Upper lobe of right lung (tissue), 1 donor: Measurements from ENCODE around the gene GJA4. TPM values are rescaled to one million over a fixed set of nuclear protein-coding genes. Genes with fewer than 3 reads are reported as not detected.
A peak's percentile ranks its signal among the peaks of the same experiment; 100 is the strongest.

ENCODE experiments used
- ATAC-seq: fragments of 200-7000 bp; cut with Tn5 transposase; one replicate; pipeline ENCODE4 v1.9.1; 2020; ENCODE audit warnings: mild to moderate bottlenecking, moderate library complexity
- DNase-seq: peaks from one replicate; pipeline ENCODE4 v3.0.0-alpha.2; 2020
- H3K27ac ChIP-seq: fragments of 200-600 bp; one replicate; pipeline ENCODE4 v1.8.0; 2022
- H3K27me3 ChIP-seq: fragments of 200-600 bp; one replicate; pipeline ENCODE4 v1.8.0; 2022; ENCODE audit warnings: mild to moderate bottlenecking
- H3K36me3 ChIP-seq: fragments of 200-600 bp; one replicate; pipeline ENCODE4 v1.8.0; 2022
- H3K4me1 ChIP-seq: fragments of 200-600 bp; one replicate; pipeline ENCODE4 v1.8.0; 2022
- H3K4me3 ChIP-seq: fragments of 200-600 bp; one replicate; pipeline ENCODE4 v1.8.0; 2022; ENCODE audit warnings: mild to moderate bottlenecking
- H3K9me3 ChIP-seq: fragments of 200-600 bp; one replicate; pipeline ENCODE4 v1.8.0; 2022
- intact Hi-C: fragments of 100-400 bp; cut with DNase I; formaldehyde crosslinking; loops from one replicate; pipeline ENCODE4 v1.11.0; 2022
- total RNA-seq: library from RNA; stranded (reverse); fragmentation: NEBNext Ultra II Directional; extraction: Animal tissue kit (Norgen Biotek cat#: 25700); gene quantifications from one replicate; pipeline ENCODE4 v1.2.1, GENCODE V29; 2021
- TF ChIP-seq, protein P1 (sequence below): fragments of 200-600 bp; IDR thresholded peaks from one replicate; pipeline ENCODE4 v1.8.0; 2022; ENCODE audit warnings: antibody characterized with exemption
- donor health status: DM: no; HTN: yes; CAD: no; lungs with severe emphysema.

GJA4 gene
- total RNA-seq, 1 donor from 2014 or later, result 20.0 TPM

DNA sequence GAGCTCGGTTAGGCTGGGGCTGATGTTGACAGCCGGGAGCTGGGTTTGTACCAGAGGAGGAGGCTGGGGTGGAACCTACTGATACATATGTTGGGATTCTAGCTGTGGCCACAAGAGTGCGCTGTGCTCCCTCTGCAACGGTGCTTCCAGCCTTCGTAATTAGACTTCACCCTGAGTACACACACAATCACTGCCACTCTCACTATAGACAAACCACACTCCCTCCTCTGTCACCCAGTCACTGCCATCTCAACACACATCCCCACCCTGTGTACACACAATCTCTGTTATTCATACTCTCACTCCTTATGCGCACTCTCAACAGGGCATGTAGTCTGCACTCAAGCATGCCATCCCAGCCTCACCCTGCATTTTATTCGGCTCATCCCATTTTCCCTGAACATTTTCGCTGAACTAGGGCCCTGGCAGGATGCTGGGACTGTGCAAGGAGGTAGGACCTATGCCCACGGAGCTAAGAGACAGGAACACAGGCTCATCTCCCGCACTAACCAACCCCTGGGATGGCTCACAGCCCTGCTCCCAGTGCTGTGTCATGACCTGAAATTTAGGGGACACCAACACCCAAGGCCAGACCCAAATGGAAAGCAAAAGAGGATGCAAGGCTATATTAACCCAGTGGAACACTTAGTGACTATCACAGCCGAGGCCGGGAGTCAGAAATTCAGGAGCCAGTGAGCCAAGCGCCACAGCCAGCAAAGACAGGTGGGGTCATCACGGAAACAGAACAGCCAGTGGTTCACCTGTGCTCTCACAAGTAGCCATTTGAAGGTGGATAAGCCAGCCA, 6.1 kb upstream of the GJA4 start:
- intact Hi-C loops, result no loop called here
- ATAC-seq, result peak; percentile 89
- Histone ChIP-seq H3K4me1 (peaks cover 9% of the 10 kb centered on the region), H3K36me3 (no peaks in the 10 kb centered on the region), H3K4me3 (no peak overlapping the region), H3K27ac (no peak overlapping the region), H3K9me3 (no peaks in the 10 kb centered on the region), H3K27me3 (peaks cover 9% of the 10 kb centered on the region)
- TF ChIP-seq, protein P1, sequence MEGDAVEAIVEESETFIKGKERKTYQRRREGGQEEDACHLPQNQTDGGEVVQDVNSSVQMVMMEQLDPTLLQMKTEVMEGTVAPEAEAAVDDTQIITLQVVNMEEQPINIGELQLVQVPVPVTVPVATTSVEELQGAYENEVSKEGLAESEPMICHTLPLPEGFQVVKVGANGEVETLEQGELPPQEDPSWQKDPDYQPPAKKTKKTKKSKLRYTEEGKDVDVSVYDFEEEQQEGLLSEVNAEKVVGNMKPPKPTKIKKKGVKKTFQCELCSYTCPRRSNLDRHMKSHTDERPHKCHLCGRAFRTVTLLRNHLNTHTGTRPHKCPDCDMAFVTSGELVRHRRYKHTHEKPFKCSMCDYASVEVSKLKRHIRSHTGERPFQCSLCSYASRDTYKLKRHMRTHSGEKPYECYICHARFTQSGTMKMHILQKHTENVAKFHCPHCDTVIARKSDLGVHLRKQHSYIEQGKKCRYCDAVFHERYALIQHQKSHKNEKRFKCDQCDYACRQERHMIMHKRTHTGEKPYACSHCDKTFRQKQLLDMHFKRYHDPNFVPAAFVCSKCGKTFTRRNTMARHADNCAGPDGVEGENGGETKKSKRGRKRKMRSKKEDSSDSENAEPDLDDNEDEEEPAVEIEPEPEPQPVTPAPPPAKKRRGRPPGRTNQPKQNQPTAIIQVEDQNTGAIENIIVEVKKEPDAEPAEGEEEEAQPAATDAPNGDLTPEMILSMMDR, result peak; percentile 82
- DNase-seq, result no peak

DNA sequence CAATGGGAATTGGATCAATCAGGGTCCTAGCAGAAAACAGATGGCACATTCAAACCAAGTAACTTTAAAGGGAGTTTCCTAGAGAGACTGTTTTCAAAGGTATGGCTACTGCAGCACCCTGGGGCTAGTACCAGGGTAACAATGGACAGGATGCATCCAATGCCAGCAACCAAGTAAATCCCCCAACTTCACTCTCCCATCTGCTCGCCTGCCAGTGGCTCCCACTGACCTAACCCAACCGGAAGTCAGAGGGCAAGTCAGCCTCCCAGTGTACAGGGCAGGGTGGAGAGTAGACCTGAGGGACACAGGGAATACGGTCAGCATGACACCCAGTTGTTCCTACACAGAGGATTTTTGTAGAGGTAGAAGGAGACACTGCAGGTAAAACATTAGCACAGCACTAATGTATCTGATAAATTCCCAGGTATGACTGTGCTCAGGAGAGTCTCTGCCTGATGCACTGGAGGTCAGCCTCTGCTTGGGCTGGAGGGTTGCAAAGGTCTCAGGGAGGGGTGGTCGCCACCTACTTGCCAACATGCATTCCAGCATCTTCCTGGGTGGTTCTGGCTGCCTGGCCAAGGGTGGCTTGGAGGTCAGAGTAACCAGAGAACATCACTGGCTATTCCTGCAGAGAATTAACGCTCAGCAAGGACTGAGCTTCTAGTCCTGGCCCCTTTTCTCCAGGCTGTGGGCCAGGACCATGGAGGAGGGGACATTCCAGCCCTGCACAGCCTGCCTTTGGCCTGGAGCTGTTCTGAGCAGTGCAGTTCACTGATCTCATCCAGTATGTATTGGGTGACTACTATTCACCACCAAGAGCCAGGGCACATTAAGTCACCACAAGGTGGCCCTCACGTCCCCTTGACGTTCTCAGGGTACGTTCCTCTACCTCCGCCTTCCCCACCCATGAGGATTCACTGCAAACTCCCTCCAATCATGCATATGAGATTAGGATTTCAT, 5.1 kb upstream of the GJA4 start:
- Histone ChIP-seq H3K4me3 (no peak overlapping the region), H3K36me3 (no peaks in the 10 kb centered on the region), H3K27ac (no peak overlapping the region), H3K27me3 (peaks cover 1% of the 10 kb centered on the region), H3K4me1 (peaks cover 7% of the 10 kb centered on the region), H3K9me3 (no peaks in the 10 kb centered on the region)
- intact Hi-C loops, result no loop called here
- ATAC-seq, result no peak
- no peak for DNase-seq
- TF ChIP-seq, protein P1, result peak; percentile 23

DNA sequence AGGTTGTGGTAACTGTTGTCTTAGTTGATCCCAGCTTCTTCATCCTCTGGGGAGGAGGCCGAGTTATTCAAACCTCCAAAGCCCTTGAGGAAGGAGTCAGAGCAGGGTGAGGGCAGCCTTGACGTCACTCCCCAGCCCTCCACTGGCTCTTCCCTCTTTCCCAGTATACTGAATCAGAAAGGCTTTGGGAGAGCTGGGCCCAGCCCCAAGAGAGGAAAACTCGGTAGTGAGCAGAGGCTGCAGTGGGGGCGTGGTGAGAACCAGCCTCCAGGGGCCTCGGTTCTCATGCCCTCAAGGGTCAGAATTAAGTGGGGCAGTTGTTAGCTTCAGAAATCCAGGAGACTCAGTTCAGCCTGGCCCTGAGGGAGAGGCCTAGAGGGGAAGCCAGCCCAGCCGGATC, 1.8 kb upstream of the GJA4 start:
- H3K4me3 ChIP-seq, result no peak overlapping the region
- no peaks in the 10 kb centered on the region for H3K36me3 ChIP-seq
- intact Hi-C loops, result loop anchor here (5.0 kb wide), 1 partner anchor 61 kb away; no protein-coding TSS in a partner anchor
- no peak overlapping the region for H3K27ac ChIP-seq
- peaks cover 8% of the 10 kb centered on the region for H3K27me3 ChIP-seq
- peaks cover 7% of the 10 kb centered on the region for H3K4me1 ChIP-seq
- H3K9me3 ChIP-seq, result no peaks in the 10 kb centered on the region
- no peak for DNase-seq
- no peak for ATAC-seq
- TF ChIP-seq, protein P1, result no peak

DNA sequence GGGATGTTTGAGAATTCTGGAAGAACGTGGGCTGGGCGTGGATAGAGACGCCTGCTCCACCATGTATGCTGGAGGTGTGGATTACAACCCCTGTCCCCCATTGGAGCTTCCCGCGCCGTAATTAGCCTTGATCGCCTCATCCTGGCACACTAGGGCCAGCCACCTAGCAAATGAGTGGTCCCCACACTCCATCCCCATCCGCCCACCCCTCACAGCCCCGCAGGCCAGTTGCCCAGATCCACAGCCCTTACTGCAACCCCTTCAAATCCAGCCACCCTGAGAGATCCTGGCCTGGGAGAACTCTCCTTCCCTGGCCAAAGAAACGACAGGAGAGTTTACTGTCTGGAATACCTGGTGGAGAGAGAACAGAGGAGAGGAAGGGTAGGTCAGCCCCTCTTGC, 375 bp upstream of the GJA4 start:
- ATAC-seq, result no peak
- TF ChIP-seq, protein P1, result no peak
- peaks cover 8% of the 10 kb centered on the region for H3K27me3 ChIP-seq

DNA sequence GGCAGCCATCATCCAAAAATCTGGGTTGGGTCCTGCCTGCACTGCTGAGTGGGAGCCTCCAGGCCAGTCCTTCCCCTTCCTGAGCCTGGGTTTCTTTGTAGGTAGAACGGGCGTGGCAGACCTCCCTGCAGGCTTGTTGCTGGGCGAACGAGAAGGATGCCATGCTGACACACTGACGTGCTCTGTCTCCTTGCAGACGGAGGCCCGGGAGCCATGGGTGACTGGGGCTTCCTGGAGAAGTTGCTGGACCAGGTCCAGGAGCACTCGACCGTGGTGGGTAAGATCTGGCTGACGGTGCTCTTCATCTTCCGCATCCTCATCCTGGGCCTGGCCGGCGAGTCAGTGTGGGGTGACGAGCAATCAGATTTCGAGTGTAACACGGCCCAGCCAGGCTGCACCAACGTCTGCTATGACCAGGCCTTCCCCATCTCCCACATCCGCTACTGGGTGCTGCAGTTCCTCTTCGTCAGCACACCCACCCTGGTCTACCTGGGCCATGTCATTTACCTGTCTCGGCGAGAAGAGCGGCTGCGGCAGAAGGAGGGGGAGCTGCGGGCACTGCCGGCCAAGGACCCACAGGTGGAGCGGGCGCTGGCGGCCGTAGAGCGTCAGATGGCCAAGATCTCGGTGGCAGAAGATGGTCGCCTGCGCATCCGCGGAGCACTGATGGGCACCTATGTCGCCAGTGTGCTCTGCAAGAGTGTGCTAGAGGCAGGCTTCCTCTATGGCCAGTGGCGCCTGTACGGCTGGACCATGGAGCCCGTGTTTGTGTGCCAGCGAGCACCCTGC, 1.4 kb downstream of the GJA4 start:
- H3K4me1 ChIP-seq, result no peaks in the 10 kb centered on the region
- ATAC-seq (no peak), DNase-seq (no peak)
- H3K9me3 ChIP-seq, result no peaks in the 10 kb centered on the region
- TF ChIP-seq, protein P1, result no peak
- H3K4me3 ChIP-seq, result peak overlapping the region; percentile 49
- H3K27me3 ChIP-seq, result peaks cover 8% of the 10 kb centered on the region
- no peaks in the 10 kb centered on the region for H3K36me3 ChIP-seq
- intact Hi-C loops, result loop anchor here (5.0 kb wide), 1 partner anchor 58 kb away; no protein-coding TSS in a partner anchor
- H3K27ac ChIP-seq, result no peak overlapping the region

More for the DNA sequence above, 375 bp upstream of the GJA4 start:
- intact Hi-C loops, result loop anchor here (5.0 kb wide), 1 partner anchor 60 kb away; no protein-coding TSS in a partner anchor
- peak overlapping the region; percentile 49 for H3K4me3 ChIP-seq
- H3K4me1 ChIP-seq, result peaks cover 4% of the 10 kb centered on the region
- H3K9me3 ChIP-seq, result no peaks in the 10 kb centered on the region
- DNase-seq, result no peak
- no peak overlapping the region for H3K27ac ChIP-seq
- H3K36me3 ChIP-seq, result no peaks in the 10 kb centered on the region
